AG08396 (cell line): ENCODE results near the gene SHANK1.
"Not testable (repeated sequence)": the region's sequence is repeated elsewhere in the genome, so short reads cannot be mapped to it uniquely, and the experiment has no call there.

Experiments
- DNase-seq: peaks from one replicate; pipeline ENCODE4 v3.0.0; 2012; ENCODE audit warnings: low spot score, mixed read lengths

The SHANK1 gene

GRCh38 chr19:50633973-50634372 is 85.6 kb downstream of the SHANK1 start:
- DNase-seq = no peak

GRCh38 chr19:50633359-50633758 is 86.2 kb downstream of the SHANK1 start:
- DNase-seq = no peak

DNA sequence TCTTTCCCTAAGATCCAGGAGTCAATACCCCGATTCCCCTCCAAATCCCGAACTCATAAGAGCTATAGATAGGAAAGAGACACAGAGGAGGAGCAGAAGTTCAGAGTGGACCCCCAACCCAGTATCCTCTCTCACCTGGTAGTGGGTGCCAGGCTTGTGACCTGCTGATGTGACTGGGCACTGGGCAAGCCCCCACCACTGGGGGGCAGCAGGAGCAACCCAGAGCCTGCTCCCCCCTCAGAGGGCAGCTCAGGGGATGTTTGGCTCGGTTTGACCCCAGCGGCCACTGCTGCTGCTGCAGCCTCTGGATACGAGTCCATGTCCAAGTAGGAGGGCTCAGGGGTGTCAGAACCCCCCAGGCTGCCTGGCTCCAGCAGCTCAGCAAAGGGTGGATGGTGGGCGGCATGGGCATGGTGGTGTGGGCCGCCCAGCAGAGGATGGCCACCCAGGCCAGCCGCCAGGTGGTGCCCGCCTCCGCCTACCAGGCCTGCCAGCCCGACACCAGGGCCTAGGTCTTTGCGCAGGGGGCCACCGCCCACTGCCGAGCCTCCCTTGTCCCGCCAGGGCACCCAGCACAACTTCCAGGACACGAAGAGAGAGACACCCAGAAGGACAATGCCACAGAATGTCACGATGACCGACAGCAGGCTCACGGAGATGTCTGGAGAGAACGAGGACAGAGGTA is 87.3 kb downstream of the SHANK1 start:
- DNase-seq = no peak

- no peak for DNase-seq
Observed at GRCh38 chr19:50629801-50630200, 89.8 kb downstream of the SHANK1 start.

GRCh38 chr19:50629194-50629593 is 90.4 kb downstream of the SHANK1 start:
- no peak for DNase-seq

GRCh38 chr19:50628551-50628950 is 91.1 kb downstream of the SHANK1 start:
- no peak for DNase-seq

DNA sequence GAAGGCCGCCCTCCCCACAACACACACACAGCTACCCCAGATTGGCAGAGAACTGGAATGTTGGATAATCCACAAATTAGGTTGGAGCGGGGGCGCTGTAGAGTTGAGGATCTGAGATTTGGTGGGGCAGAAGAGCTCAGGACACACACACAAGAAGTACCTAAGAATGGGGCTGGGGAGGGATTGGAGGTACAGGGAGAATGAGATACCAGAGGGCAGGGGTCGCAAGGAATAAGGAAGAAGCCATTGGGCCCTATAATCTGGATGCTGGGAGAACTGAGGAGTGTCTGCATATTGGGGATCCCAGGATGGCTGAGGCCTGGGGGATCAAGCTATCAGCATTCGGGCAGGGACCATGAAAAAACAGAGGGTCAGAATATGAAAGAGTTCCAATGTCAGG is 91.5 kb downstream of the SHANK1 start:
- no peak for DNase-seq

- DNase-seq = no peak
Observed at GRCh38 chr19:50626795-50627194, 92.8 kb downstream of the SHANK1 start.

- no peak for DNase-seq
Observed at GRCh38 chr19:50626011-50626410, 93.6 kb downstream of the SHANK1 start.

GRCh38 chr19:50624949-50625600 is 94.5 kb downstream of the SHANK1 start:
- DNase-seq = no peak

GRCh38 chr19:50620394-50620906 is 99.2 kb downstream of the SHANK1 start:
- DNase-seq = not testable (repeated sequence)

DNA sequence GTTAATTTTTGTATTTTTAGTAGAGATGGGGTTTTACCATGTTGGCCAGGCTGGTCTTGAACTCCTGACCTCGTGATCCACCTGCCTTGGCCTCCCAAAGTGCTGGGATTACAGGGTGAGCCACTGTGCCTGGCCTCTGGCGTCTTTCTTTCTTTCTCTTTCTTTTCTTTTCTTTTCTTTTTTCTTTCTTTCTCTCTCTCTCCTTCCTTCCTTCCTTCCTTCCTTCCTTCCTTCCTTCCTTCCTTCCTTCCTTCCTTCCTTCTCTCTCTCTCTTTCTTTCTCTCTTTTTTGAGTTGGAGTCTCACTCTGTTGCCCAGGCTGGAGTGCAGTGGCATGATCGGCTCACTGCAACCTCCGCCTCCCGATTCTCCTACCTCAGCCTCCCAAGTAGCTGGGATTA is 100.4 kb downstream of the SHANK1 start:
- not testable (repeated sequence) for DNase-seq

DNA sequence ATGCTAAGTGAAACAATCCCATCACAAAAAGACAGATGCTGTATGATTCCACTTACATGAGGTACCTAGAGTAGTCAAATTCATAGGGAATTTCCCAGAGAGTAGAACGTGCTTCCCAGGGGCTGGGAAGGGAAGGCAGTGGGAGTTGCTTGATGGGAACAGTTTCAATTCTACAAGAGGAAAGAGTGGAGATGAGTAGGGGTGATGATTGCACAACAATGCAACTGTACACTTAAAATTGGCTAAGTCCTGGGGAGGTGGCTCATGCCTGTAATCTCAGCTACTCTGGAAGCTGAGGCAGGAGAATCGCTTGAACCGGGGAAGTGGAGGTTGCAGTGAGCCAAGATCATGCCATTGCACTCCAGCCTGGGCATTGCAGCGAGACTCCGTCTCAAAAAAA is 101.2 kb downstream of the SHANK1 start:
- DNase-seq = not testable (repeated sequence)

- DNase-seq = not testable (repeated sequence)
Observed at GRCh38 chr19:50612504-50613404, 106.8 kb downstream of the SHANK1 start.
